Measurements from ENCODE around the gene MAB21L4.

- TF ChIP-seq CTCF (IDR thresholded peaks at IDR 0.05) (no peak), POLR2A (IDR thresholded peaks at IDR 0.05) (no peak)
These were observed 23.4 kb downstream of the MAB21L4 start for GRCh38 chr2:240872317-240873097.
